Endothelial cell (in vitro differentiated cells): ENCODE data around the gene SPTBN5. TPM values are rescaled to one million over a fixed set of nuclear protein-coding genes. Genes with fewer than 3 reads are reported as not detected.

Experiments used
- DNase-seq: peaks from one replicate; pipeline ENCODE4 v3.0.0; 2021; ENCODE audit warnings: low spot score
- H3K27ac Mint-ChIP-seq: one replicate; pipeline ENCODE4 v1.8.0; 2021; ENCODE audit warnings: mixed read lengths, inconsistent platforms; ENCODE audit not compliant: unreplicated experiment
- H3K27me3 Mint-ChIP-seq: one replicate; pipeline ENCODE4 v1.8.0; 2021; ENCODE audit warnings: mild to moderate bottlenecking, moderate library complexity, mixed read lengths, inconsistent platforms; ENCODE audit not compliant: unreplicated experiment
- H3K36me3 Mint-ChIP-seq: one replicate; pipeline ENCODE4 v1.8.0; 2021; ENCODE audit warnings: mild to moderate bottlenecking, low read depth, mixed read lengths, inconsistent platforms; ENCODE audit not compliant: unreplicated experiment
- H3K4me1 Mint-ChIP-seq: one replicate; pipeline ENCODE4 v1.8.0; 2021; ENCODE audit warnings: mild to moderate bottlenecking, mixed read lengths, inconsistent platforms; ENCODE audit not compliant: unreplicated experiment
- H3K4me3 Mint-ChIP-seq: one replicate; pipeline ENCODE4 v1.8.0; 2021; ENCODE audit warnings: mild to moderate bottlenecking, mixed read lengths, inconsistent platforms; ENCODE audit not compliant: unreplicated experiment
- H3K9me3 Mint-ChIP-seq: one replicate; pipeline ENCODE4 v1.8.0; 2021; ENCODE audit warnings: mixed read lengths, inconsistent platforms; ENCODE audit not compliant: unreplicated experiment
- total RNA-seq: library from RNA; stranded (reverse); fragmentation: NEBNext Ultra II Directional; extraction: Animal tissue kit (Norgen Biotek cat#: 25700); gene quantifications from one replicate; pipeline ENCODE4 v1.2.1, GENCODE V29; 2021; ENCODE audit not compliant: unreplicated experiment
- TF ChIP-seq, protein P1 (sequence below): fragments of 200-600 bp; sonication (generic); IDR thresholded peaks from one replicate; pipeline ENCODE4 v1.5.0; 2021; ENCODE audit warnings: antibody characterized with exemption; ENCODE audit not compliant: unreplicated experiment

SPTBN5 gene
- total RNA-seq, 1 donor from 2014 or later: 9.4 TPM

- peaks cover 13% of the 10 kb centered on the region for H3K27me3 Mint-ChIP-seq
- no peaks in the 10 kb centered on the region for H3K9me3 Mint-ChIP-seq
Observed at GRCh38 chr15:41917767-41918430, 24.0 kb upstream of the SPTBN5 start.

GRCh38 chr15:41915255-41915994 is 21.6 kb upstream of the SPTBN5 start:
- no peak overlapping the region for H3K4me3 Mint-ChIP-seq
- H3K27ac Mint-ChIP-seq: no peak overlapping the region
- H3K27me3 Mint-ChIP-seq: peaks cover 11% of the 10 kb centered on the region
- H3K36me3 Mint-ChIP-seq: peaks cover 53% of the 10 kb centered on the region
- DNase-seq: no peak
- peaks cover 18% of the 10 kb centered on the region for H3K4me1 Mint-ChIP-seq
- H3K9me3 Mint-ChIP-seq: no peaks in the 10 kb centered on the region
- TF ChIP-seq, protein P1, sequence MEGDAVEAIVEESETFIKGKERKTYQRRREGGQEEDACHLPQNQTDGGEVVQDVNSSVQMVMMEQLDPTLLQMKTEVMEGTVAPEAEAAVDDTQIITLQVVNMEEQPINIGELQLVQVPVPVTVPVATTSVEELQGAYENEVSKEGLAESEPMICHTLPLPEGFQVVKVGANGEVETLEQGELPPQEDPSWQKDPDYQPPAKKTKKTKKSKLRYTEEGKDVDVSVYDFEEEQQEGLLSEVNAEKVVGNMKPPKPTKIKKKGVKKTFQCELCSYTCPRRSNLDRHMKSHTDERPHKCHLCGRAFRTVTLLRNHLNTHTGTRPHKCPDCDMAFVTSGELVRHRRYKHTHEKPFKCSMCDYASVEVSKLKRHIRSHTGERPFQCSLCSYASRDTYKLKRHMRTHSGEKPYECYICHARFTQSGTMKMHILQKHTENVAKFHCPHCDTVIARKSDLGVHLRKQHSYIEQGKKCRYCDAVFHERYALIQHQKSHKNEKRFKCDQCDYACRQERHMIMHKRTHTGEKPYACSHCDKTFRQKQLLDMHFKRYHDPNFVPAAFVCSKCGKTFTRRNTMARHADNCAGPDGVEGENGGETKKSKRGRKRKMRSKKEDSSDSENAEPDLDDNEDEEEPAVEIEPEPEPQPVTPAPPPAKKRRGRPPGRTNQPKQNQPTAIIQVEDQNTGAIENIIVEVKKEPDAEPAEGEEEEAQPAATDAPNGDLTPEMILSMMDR: no peak

More at GRCh38 chr15:41917767-41918430, 24.0 kb upstream of the SPTBN5 start:
- Mint-ChIP-seq H3K27ac (no peak overlapping the region), H3K36me3 (peaks cover 64% of the 10 kb centered on the region), H3K4me3 (peak overlapping the region; percentile 23), H3K4me1 (peaks cover 40% of the 10 kb centered on the region)
- DNase-seq: no peak
- TF ChIP-seq, protein P1: no peak

GRCh38 chr15:41914411-41914810 is 20.6 kb upstream of the SPTBN5 start:
- Mint-ChIP-seq H3K9me3 (no peaks in the 10 kb centered on the region), H3K4me3 (no peak overlapping the region), H3K27ac (no peak overlapping the region), H3K4me1 (peaks cover 18% of the 10 kb centered on the region), H3K36me3 (peaks cover 50% of the 10 kb centered on the region), H3K27me3 (peaks cover 8% of the 10 kb centered on the region)
- TF ChIP-seq, protein P1: no peak
- no peak for DNase-seq

DNA sequence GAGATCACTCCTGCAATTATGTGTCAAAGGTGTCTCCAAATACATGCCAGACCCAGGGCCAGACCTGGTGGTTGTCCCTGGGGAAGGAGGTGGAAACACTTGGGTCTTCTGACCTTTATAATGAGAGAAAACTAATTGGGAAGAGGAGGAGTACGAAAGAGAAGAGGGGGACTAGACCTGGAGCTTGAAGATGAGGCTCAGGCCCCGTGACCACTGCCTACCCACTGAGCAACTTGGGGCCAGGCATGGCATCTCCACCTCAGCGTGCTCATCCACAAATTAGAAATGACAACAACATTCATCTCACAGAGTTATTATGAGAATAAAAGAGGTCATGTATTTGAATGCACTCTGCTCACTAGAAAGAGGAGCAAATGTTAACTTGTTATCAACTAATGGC is 19.4 kb upstream of the SPTBN5 start:
- no peak overlapping the region for H3K4me3 Mint-ChIP-seq
- H3K9me3 Mint-ChIP-seq: no peaks in the 10 kb centered on the region
- H3K27ac Mint-ChIP-seq: peak overlapping the region; percentile 9
- DNase-seq: no peak
- TF ChIP-seq, protein P1: no peak
- H3K4me1 Mint-ChIP-seq: peaks cover 15% of the 10 kb centered on the region
- peaks cover 8% of the 10 kb centered on the region for H3K27me3 Mint-ChIP-seq
- H3K36me3 Mint-ChIP-seq: peaks cover 52% of the 10 kb centered on the region
